Spinal cord (tissue), 10 donors: ENCODE data around the gene MOAP1. TPM values are rescaled to one million over a fixed set of nuclear protein-coding genes. Genes with fewer than 3 reads are reported as not detected.
"Not testable (repeated sequence)": the region's sequence is repeated elsewhere in the genome, so short reads cannot be mapped to it uniquely, and the experiment has no call there.

Experiments used
- DNase-seq, 6 donors: peaks; one replicate each; pipeline versions ENCODE4 v3.0.0 to v3.0.0-alpha.2; 2013 to 2015; ENCODE audit warnings: low spot score in 6 of 6, low read depth in 4 of 6
- H3K27ac ChIP-seq: one replicate; pipeline ENCODE4 v1.5.1; 2013; ENCODE audit warnings: low read depth, low read length, control low read depth
- H3K27me3 ChIP-seq: one replicate; pipeline ENCODE4 v1.6.1; 2013; ENCODE audit warnings: low read length; ENCODE audit not compliant: control insufficient read depth, insufficient read depth
- H3K36me3 ChIP-seq: one replicate; pipeline ENCODE4 v1.6.1; 2013; ENCODE audit warnings: low read length; ENCODE audit not compliant: control insufficient read depth, insufficient read depth
- H3K4me1 ChIP-seq: one replicate; pipeline ENCODE4 v1.6.1; 2013; ENCODE audit warnings: low read length; ENCODE audit not compliant: control insufficient read depth, insufficient read depth
- H3K4me3 ChIP-seq: one replicate; pipeline ENCODE4 v1.5.1; 2013; ENCODE audit warnings: low read depth, low read length, control low read depth
- H3K9me3 ChIP-seq: one replicate; pipeline ENCODE4 v1.6.1; 2013; ENCODE audit warnings: low read length; ENCODE audit not compliant: control insufficient read depth, insufficient read depth
- WGBS: methylation state at CpG from one replicate; pipeline ENCODE4 v1.1.5; 2013; ENCODE audit warnings: missing lambda C conversion rate; ENCODE audit not compliant: insufficient coverage; 5-methylcytosine and 5-hydroxymethylcytosine counted together
- polyA plus RNA-seq, 2 donors: library from polyadenylated mRNA; unstranded; fragments of 120-200 nt; gene quantifications; one replicate each; pipeline ENCODE4 v1.2.1, GENCODE V29; 2013; ENCODE audit not compliant: insufficient read length in 2 of 2
- total RNA-seq, 2 donors: library from RNA; depleted of rRNA in 1 of 2; stranded (reverse); fragments of 120-200 nt in 1 of 2; fragments of >200 nt in 1 of 2; gene quantifications; one replicate each; pipeline versions ENCODE4 v1.2.3 to v1.2.4, GENCODE V29; 2013 to 2014
- donor health status: healthy.

Gene MOAP1
- total and polyA plus RNA-seq, 4 donors, result 68.3 to 157 (median 147) TPM

DNA sequence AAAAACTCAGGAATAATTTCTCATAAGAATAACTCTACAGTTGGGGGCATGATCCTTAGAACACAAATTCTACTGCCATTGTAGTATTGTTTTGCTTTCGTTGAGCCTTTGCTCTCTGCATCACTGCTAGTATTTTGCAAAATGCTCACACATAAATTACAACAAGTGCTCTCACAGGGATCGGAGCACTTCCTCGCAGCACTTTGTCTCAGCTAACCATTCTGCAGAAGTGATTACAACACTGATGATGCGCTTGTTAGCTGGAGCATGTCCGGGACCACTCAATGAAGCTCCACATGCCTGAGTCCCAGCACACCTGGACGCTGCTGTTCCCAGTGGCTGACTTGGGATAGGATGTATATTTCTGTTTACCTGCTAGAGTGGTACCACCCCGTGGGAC, 31.6 kb downstream of the MOAP1 start:
- Histone ChIP-seq H3K27ac (no peak overlapping the region), H3K4me3 (no peak overlapping the region), H3K4me1 (peaks cover 4% of the 10 kb centered on the region), H3K36me3 (no peaks in the 10 kb centered on the region), H3K9me3 (no peaks in the 10 kb centered on the region), H3K27me3 (no peaks in the 10 kb centered on the region)
- WGBS, result 63% methylated on average over 4 of the region's 7 CpGs
- DNase-seq, result peak in 1 of 6 donors; percentile 65

DNA sequence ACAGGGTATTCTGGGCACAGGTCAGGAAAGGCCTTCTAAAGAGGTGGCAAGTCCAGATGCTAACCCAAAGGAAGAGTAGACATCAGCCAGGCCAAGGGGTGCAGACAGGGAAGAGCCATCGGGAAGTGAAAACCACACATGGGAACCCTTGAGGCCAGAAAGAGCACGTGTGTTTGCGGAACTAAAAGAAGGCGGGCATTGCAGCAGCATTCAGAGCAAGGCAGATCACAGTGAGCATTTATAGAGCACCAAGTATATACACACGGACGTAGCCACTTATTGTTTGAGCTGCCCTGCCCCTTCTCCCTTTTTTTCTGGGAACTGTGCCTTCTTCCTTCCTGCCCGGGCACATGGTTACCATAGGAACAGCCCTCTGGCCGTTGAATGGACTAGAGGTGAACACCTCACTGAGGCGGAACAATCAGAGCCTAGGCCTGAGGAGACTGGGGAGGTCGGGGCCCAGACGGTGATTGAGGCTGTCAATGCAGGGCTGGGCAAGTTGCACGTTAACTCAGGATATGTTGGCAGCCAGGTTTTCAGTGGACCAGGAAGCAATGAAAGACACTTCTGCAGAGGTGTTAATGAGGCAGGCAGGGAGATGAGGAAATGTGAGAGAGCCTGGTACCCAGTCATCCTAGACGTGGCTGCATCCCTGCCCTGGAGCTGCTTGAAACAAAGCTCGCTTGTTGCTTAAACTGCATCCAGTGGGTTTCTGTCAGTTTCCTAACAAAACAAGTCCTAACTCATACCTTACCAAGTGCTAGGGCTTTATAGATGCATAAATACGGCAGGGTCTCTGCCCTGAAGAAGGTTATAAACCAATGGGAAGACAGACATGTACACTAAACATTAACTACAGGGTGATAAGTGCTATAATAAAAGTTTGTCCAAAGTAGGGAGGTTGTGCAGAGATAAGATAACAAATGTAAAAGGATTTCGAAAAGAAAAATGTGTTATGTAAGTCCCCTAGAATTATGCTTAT, 34.2 kb downstream of the MOAP1 start:
- H3K36me3 ChIP-seq, result no peaks in the 10 kb centered on the region
- no peak overlapping the region for H3K4me3 ChIP-seq
- WGBS, result 37% methylated on average over 14 of the region's 16 CpGs
- no peaks in the 10 kb centered on the region for H3K27me3 ChIP-seq
- no peak overlapping the region for H3K27ac ChIP-seq
- H3K4me1 ChIP-seq, result peaks cover 4% of the 10 kb centered on the region
- no peak for DNase-seq
- H3K9me3 ChIP-seq, result no peaks in the 10 kb centered on the region

DNA sequence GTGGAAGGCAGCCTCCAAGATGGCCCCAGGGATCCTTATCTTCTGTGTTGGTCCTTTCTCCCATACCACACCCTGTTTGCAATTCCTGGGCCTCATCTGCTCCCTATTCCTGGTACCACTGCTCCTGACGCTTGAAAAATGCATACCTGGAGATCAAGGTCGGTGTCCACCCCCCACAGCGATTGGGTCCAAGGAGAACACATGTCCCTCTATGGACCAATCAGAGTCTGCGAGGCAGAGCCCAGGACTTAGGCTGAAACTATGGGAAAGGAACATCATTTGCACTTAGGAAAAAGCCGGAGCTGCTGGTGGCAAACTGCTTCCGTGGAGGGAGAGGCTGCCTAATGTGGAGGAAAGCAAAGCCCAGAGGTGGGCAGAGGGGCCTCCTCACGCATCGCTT, 35.7 kb downstream of the MOAP1 start:
- Histone ChIP-seq H3K4me3 (no peak overlapping the region), H3K27me3 (no peaks in the 10 kb centered on the region), H3K9me3 (no peaks in the 10 kb centered on the region), H3K36me3 (no peaks in the 10 kb centered on the region), H3K4me1 (peaks cover 4% of the 10 kb centered on the region), H3K27ac (no peak overlapping the region)
- WGBS, result 92% methylated on average over 8 of the region's 8 CpGs
- DNase-seq, result no peak

DNA sequence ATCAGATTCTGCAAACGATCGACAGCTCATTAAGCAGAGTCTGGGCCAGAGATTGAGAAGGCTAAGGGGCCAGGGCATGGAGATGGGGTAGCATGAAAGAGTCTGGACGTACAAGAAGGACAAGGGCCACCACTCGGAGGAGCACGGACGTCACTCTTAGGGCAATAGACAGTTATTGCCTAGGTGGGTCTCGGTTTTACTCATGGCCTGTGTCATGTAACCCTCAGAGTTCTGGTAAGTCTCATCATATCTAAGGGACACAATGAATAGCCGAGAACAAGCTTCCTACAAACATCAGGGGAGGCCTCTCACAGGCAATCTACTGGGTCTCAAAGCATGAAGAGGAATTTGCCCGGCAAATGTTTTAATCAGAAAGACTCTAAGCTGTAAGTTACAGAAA, 38.6 kb downstream of the MOAP1 start:
- Histone ChIP-seq H3K9me3 (no peaks in the 10 kb centered on the region), H3K4me3 (no peak overlapping the region), H3K27me3 (no peaks in the 10 kb centered on the region), H3K27ac (no peak overlapping the region), H3K36me3 (no peaks in the 10 kb centered on the region), H3K4me1 (peaks cover 4% of the 10 kb centered on the region)
- WGBS, result 97% methylated on average over 8 of the region's 9 CpGs
- no peak for DNase-seq

DNA sequence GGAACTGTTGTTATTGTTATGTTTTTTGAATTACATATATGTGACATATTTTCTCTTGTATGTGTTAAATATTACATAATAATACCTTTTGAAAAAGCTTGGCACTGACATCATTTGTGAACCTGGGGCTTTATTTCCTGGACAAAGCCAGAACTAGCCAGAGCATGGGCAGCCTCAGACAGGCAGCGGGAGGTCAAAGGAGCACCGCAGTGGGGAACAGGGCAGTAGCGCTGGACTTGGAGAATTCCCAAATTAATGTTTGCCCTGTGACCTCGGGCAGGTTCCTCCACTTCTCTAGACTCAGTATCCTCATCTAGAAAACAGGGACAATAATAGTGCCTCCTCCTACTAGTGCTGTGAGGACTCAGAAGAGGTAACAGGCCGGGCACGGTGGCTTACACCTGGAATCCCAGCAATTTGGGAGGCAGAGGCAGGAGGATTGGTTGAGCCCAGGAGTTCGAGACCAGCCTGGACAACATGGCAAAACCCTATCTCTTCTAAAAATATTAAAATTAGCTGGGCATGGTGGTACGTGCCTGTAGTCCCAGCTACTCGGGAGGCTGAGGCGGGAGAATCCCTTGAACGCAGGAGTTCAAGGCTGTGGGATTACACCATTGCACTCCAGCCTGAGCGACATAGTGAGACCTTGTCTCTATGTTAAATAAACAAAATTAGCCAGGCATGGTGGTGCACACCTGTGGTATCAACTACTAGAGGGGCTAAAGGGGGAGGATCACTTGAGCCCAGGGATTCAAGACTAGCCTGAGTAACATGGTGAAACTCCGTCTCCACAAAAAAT, 41.6 kb downstream of the MOAP1 start:
- H3K27ac ChIP-seq, result no peak overlapping the region
- whole genome bisulfite sequencing, result 92% methylated on average over 5 of the region's 13 CpGs
- no peak for DNase-seq

DNA sequence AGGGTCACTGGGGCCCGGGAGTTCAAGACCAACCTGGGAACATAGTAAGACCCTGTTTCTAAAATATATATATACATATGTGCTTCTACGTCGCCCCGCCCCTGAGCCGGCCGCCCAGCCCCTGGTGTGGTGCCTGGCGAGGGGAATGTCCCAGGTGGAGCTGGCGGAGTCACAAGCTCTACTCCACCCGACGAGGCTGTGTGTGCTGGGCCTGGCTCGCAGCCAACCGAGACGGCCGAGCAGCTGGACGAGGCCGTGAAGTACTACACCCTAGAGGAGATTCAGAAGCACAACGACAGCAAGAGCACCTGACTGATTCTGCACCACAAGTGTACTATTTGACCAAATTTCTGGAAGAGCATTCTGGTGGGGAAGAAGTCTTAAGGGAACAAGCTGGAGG, 46.8 kb downstream of the MOAP1 start:
- H3K4me1 ChIP-seq, result peaks cover 7% of the 10 kb centered on the region
- no peak overlapping the region for H3K4me3 ChIP-seq
- no peaks in the 10 kb centered on the region for H3K27me3 ChIP-seq
- 31% methylated on average over 9 of the region's 17 CpGs for WGBS
- H3K36me3 ChIP-seq, result no peaks in the 10 kb centered on the region
- DNase-seq, result peak in 1 of 6 donors; percentile 20
- no peaks in the 10 kb centered on the region for H3K9me3 ChIP-seq
- H3K27ac ChIP-seq, result no peak overlapping the region

More for the DNA sequence above, 41.6 kb downstream of the MOAP1 start:
- no peak overlapping the region for H3K4me3 ChIP-seq
- no peaks in the 10 kb centered on the region for H3K36me3 ChIP-seq
- H3K9me3 ChIP-seq, result no peaks in the 10 kb centered on the region
- no peaks in the 10 kb centered on the region for H3K27me3 ChIP-seq
- peaks cover 2% of the 10 kb centered on the region for H3K4me1 ChIP-seq

DNA sequence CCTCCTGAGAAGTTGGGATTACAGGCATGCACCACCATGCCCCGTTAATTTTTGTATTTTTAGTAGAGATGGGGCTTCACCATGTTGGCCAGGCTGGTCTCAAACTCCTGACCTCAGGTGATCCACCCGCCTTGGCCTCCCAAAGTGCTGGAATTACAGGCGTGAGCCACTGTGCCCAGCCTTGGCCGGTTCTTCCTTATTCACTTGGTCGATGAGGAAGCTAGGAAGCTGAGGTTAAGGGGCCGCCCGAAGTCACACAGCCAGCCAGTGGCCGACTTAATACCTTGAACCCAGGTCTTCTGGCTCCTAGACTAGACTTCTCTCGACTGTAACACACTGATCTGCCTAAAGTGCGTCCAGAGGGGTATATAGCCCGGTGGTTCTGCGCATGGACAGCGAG, 48.2 kb downstream of the MOAP1 start:
- H3K27me3 ChIP-seq, H3K36me3 ChIP-seq, H3K27ac ChIP-seq, H3K4me1 ChIP-seq, H3K4me3 ChIP-seq, H3K9me3 ChIP-seq, DNase-seq: not testable (repeated sequence)
- 95% methylated on average over 11 of the region's 13 CpGs for WGBS

DNA sequence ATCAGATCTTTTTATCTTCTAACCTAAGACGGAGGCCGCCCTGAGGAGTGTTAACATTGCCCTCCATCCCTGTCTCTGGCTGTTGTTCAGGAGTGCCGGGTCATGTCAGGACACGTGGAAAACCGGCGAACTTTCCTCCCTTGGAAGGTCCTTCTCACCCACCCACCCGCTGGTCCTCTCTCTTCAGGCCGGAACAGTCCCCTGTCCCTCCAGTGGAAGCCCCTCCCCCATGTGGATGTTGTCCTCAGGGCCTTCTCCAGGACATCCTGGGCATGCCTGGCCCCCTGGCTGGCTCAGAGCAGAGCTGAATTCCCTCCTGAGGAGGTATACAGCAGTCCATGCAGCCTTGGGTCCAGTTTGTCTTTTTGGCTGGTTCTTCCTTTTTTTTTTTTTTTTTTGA, 48.7 kb downstream of the MOAP1 start:
- Histone ChIP-seq H3K9me3 (no peaks in the 10 kb centered on the region), H3K36me3 (no peaks in the 10 kb centered on the region), H3K4me3 (no peak overlapping the region), H3K4me1 (peaks cover 7% of the 10 kb centered on the region), H3K27me3 (no peaks in the 10 kb centered on the region), H3K27ac (no peak overlapping the region)
- no peak for DNase-seq
- WGBS, result 79% methylated on average over 8 of the region's 8 CpGs

DNA sequence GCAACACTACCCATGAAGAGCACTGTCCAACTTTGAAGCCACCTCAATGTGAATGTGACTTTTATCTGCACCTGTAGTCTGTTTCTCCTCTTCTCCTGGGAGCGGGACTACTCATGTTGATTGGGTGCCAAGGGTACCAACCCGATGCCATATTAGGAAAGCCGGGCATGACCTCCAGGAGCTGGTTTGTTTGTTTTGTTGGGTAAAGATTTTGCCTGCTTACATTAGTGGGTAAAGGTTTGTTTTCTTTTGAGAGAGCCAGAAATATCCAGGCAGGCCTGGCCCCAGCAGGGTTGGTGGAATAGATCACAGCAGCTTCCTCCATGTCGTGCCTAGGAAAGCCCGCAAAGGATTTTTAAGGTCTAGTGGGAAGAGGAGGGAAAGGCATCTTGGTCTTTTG, 49.3 kb downstream of the MOAP1 start:
- 89% methylated on average over 3 of the region's 5 CpGs for WGBS
- Histone ChIP-seq H3K27me3 (no peaks in the 10 kb centered on the region), H3K4me3 (no peak overlapping the region), H3K36me3 (no peaks in the 10 kb centered on the region), H3K9me3 (no peaks in the 10 kb centered on the region), H3K27ac (no peak overlapping the region), H3K4me1 (peaks cover 7% of the 10 kb centered on the region)
- DNase-seq, result no peak
